Stimulated activated naive CD4-positive, alpha-beta T cell (primary cell): ENCODE results near the gene SAXO1.
"Not testable (repeated sequence)": the region's sequence is repeated elsewhere in the genome, so short reads cannot be mapped to it uniquely, and the experiment has no call there.

ENCODE experiments used
- DNase-seq, 6 experiments: peaks; one replicate each; lab custom pipeline; 2025; lab: John Stamatoyannopoulos, UW

The SAXO1 gene

GRCh38 chr9:19033015-19033414 lies at the start of gene SAXO1:
SAXO1 (minus strand) TSS chr9:19033209; CDS start chr9:19032908, 301 bp downstream.
- no peak for DNase-seq

GRCh38 chr9:19074836-19075235 lies 41.8 kb upstream of the SAXO1 start:
- DNase-seq = no peak

- no peak for DNase-seq
These were observed 41.2 kb upstream of the SAXO1 start for GRCh38 chr9:19074229-19074628.

- DNase-seq = no peak
These were observed 24.0 kb upstream of the SAXO1 start for GRCh38 chr9:19057033-19057432.

GRCh38 chr9:19050637-19051591 lies 17.9 kb upstream of the SAXO1 start:
- DNase-seq = peak in 1 of 6 experiments; percentile 38

- peak in 2 of 6 experiments; percentile 16 to 38 for DNase-seq
These were observed 17.1 kb upstream of the SAXO1 start for GRCh38 chr9:19049917-19050636.

- DNase-seq = peak; percentile 88 to 96 (median 93)
These were observed 16.2 kb upstream of the SAXO1 start, which contains the start of gene RRAGA for GRCh38 chr9:19048966-19049916. RRAGA (plus strand) TSS chr9:19049427; CDS start chr9:19049660, 233 bp downstream.

- DNase-seq = no peak
These were observed 3.6 kb upstream of the SAXO1 start for GRCh38 chr9:19036611-19037010.

- no peak for DNase-seq
These were observed 603 bp downstream of the SAXO1 start for GRCh38 chr9:19032406-19032805.

GRCh38 chr9:19030899-19031298 lies 2.1 kb downstream of the SAXO1 start:
- DNase-seq = no peak

- peak in 2 of 6 experiments; percentile 10 to 33 for DNase-seq
These were observed 4.1 kb downstream of the SAXO1 start for GRCh38 chr9:19028835-19029451.

GRCh38 chr9:19027825-19028224 lies 5.2 kb downstream of the SAXO1 start:
- DNase-seq = no peak

GRCh38 chr9:19026375-19026774 lies 6.6 kb downstream of the SAXO1 start:
- DNase-seq = no peak

GRCh38 chr9:19023078-19023477 lies 9.9 kb downstream of the SAXO1 start:
- no peak for DNase-seq

GRCh38 chr9:19022206-19022605 lies 10.8 kb downstream of the SAXO1 start:
- DNase-seq = no peak

GRCh38 chr9:19021649-19022048 lies 11.4 kb downstream of the SAXO1 start:
- not testable (repeated sequence) for DNase-seq

GRCh38 chr9:19020886-19021455 lies 12.0 kb downstream of the SAXO1 start:
- DNase-seq = no peak

- no peak for DNase-seq
These were observed 14.8 kb downstream of the SAXO1 start for GRCh38 chr9:19018201-19018600.

- no peak for DNase-seq
These were observed 23.5 kb downstream of the SAXO1 start for GRCh38 chr9:19009391-19009965.

- no peak for DNase-seq
These were observed 32.9 kb downstream of the SAXO1 start for GRCh38 chr9:19000133-19000532.
